ENCODE data around the gene CAMSAP2. TPM values are rescaled to one million over a fixed set of nuclear protein-coding genes. Genes with fewer than 3 reads are reported as not detected.

CAMSAP2 gene
- total and polyA plus RNA-seq, 10 of the 15 experiments (the other 5 are each of a cell fraction or from before 2014, with no cell fraction given), result 3.9 to 19.8 (median 8.0) TPM

DNA sequence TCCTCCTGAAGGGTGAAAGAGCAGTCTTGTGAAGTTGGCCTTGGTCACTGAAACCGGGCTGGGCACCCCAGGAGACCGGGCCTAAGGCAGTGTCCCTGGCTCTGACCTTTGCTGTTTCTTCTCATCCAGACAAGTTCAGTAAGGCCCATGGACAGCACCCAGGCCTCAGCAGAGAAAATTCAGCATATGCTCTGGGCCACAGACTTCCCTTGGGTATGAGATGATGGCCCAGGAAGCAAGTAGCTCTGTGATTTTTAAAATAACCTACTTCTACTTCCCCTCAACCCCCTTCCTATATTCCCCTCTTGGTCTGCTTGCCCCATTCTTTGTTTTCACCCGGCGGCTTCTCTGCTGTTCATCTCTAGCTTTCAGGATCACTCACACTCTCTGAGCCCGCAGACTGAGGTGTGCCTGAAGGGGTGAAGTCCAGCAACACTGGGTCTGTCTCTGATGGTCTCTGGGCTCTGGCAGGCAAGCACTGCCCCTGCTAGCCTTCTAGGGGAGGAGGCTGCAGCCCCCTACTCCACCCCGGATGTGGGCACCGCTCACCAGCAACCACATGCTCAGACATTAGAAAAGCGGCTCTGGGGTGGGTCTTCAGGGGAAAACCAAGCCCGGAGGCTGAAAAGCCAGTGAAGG lies 131.2 kb downstream of the CAMSAP2 start (continued):
- TF ChIP-seq TCF7 (IDR thresholded peaks at IDR 0.05; ENCODE audit: borderline replicate concordance) (no peak), GABPA (IDR thresholded peaks at IDR 0.05; ENCODE audit: low read depth) (0 out of 2 replicates have a peak, but pooled peaks have one; percentile 39), FOXM1 (IDR thresholded peaks at IDR 0.05; ENCODE audit: low read depth, low read length) (peak; percentile 82), RAD51 (IDR thresholded peaks at IDR 0.05) (no peak), SMARCA5 (IDR thresholded peaks at IDR 0.05) (peak; percentile 93), CHD2 (IDR thresholded peaks at IDR 0.05; ENCODE audit: borderline replicate concordance, low read depth, low read length) (peak; percentile 59; the same call in 1 of the 2 replicates), SMAD1 (IDR thresholded peaks at IDR 0.05; ENCODE audit: low read depth, partially characterized antibody) (peak; percentile 60), ATF2 (IDR thresholded peaks at IDR 0.05; ENCODE audit: low read length) (peak; percentile 69; the same call in 1 of the 2 replicates), CUX1 (IDR thresholded peaks at IDR 0.05; ENCODE audit: insufficient replicate concordance, low read depth, low read length) (no peak), GATAD2B (conservative IDR thresholded peaks at IDR 0.05; ENCODE audit: low read depth) (peak; percentile 87; the same call in 1 of the 2 replicates), YY1 (IDR thresholded peaks at IDR 0.05; ENCODE audit: low read depth, low read length) (no peak), ZBED1 (IDR thresholded peaks at IDR 0.05; ENCODE audit: borderline replicate concordance) (0 out of 2 replicates have a peak, but pooled peaks have one; percentile 37), DPF2 (IDR thresholded peaks at IDR 0.05) (peak; percentile 97), ZNF592 (IDR thresholded peaks at IDR 0.05) (0 out of 2 replicates have a peak, but pooled peaks have one; percentile 37)
- TF ChIP-seq, protein P1, sequence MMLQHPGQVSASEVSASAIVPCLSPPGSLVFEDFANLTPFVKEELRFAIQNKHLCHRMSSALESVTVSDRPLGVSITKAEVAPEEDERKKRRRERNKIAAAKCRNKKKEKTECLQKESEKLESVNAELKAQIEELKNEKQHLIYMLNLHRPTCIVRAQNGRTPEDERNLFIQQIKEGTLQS (IDR thresholded peaks at IDR 0.05; ENCODE audit: borderline replicate concordance, extremely low read depth, low read depth, low read length), result no peak
- TF ChIP-seq, protein P2, sequence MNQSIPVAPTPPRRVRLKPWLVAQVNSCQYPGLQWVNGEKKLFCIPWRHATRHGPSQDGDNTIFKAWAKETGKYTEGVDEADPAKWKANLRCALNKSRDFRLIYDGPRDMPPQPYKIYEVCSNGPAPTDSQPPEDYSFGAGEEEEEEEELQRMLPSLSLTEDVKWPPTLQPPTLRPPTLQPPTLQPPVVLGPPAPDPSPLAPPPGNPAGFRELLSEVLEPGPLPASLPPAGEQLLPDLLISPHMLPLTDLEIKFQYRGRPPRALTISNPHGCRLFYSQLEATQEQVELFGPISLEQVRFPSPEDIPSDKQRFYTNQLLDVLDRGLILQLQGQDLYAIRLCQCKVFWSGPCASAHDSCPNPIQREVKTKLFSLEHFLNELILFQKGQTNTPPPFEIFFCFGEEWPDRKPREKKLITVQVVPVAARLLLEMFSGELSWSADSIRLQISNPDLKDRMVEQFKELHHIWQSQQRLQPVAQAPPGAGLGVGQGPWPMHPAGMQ (IDR thresholded peaks at IDR 0.05; ENCODE audit: borderline replicate concordance), result no peak

Data from GM12878 (cell line).